ENCODE data around the gene COIL.

DNA sequence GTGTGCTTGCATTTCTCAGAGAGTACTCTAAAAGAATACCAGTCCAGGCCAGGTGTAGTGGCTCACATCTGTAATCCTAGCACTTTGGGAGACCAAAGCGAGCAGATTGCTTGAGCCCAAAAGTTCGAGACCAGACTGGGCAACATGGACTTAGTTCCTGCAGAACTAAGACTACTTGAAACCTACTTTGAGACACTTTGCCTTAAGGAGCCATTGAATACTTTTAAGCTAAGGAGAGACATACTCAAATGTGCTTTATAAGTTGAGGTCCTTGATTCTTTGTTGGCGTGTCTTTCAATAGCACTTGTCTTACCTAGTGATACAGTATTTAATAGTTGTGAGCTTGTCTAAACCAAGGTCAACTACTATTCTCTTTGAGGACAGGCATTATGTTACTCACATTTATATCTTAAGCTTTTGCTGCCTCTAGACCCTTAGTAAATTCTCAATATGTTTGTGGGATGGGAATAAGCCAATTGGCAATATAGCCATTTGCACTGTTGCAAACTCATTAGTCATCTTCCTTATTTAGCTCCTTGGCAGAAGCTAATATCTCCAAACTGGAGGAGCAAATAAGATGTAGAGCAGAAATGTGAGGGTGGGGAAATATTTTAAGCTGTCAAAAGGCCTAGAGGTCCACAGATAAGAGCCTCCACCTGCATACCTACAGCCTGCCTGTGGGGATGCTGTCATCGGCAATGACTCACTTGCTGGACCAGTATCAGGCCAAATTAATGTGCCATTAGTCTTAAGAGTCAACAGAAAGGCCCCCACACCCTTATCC is 33.4 kb upstream of the COIL start:
- TF ChIP-seq, protein P1, sequence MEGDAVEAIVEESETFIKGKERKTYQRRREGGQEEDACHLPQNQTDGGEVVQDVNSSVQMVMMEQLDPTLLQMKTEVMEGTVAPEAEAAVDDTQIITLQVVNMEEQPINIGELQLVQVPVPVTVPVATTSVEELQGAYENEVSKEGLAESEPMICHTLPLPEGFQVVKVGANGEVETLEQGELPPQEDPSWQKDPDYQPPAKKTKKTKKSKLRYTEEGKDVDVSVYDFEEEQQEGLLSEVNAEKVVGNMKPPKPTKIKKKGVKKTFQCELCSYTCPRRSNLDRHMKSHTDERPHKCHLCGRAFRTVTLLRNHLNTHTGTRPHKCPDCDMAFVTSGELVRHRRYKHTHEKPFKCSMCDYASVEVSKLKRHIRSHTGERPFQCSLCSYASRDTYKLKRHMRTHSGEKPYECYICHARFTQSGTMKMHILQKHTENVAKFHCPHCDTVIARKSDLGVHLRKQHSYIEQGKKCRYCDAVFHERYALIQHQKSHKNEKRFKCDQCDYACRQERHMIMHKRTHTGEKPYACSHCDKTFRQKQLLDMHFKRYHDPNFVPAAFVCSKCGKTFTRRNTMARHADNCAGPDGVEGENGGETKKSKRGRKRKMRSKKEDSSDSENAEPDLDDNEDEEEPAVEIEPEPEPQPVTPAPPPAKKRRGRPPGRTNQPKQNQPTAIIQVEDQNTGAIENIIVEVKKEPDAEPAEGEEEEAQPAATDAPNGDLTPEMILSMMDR (IDR thresholded peaks at IDR 0.05) = no peak
- TF ChIP-seq EZH2 (IDR thresholded peaks at IDR 0.05; ENCODE audit: borderline replicate concordance, insufficient read depth, low read depth, low read length, poor library complexity, severe bottlenecking) = no peak

Measured in B cell (primary cell).